Measurements from ENCODE around the gene CCL28.
A peak's percentile ranks its signal among the peaks of the same experiment; 100 is the strongest.

Gene CCL28

DNA sequence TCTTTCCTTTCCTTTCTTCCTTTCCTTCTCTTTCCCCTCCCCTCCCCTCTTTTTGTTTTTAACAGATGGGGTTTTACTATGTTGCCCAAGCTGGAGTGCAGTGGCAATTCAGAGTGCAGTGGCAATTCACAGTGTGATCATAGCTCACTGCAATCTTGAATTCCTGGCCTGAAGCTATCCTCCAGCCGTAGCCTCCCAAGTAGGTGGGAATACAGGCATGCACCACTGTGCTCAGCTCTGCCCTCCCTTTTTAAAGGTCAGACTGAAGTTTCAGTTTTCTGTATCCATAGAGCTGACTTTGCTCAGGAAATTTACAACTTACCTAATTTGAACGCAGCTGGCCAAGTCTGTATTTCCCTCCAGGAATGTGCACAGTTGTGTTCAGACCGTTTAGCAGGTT, 696 bp downstream of the CCL28 start:
- TF ChIP-seq TEAD4 (IDR thresholded peaks at IDR 0.05) (peak; percentile 29), TCF12 (IDR thresholded peaks at IDR 0.05; ENCODE audit: low read depth) (no peak)

DNA sequence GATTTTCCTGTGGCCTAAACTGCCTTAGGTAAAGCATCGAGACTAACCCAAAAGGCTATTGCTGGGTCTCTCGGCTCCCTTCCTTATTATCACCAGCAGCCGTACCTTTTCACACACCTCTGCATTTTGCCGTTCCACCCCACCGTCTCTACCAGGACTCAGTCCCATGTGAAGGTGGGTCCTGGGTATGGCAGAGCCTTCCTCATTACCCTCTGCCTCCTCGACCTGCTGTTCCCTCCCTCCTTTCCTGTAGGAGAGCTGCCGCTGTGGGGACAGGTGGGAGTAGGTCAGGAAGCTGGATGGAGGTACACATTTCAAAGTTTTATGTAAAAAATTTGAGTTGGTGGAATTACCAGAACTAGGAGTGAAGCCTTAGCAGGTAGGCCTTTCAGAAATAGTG, 1.8 kb downstream of the CCL28 start:
- TF ChIP-seq, protein P1, sequence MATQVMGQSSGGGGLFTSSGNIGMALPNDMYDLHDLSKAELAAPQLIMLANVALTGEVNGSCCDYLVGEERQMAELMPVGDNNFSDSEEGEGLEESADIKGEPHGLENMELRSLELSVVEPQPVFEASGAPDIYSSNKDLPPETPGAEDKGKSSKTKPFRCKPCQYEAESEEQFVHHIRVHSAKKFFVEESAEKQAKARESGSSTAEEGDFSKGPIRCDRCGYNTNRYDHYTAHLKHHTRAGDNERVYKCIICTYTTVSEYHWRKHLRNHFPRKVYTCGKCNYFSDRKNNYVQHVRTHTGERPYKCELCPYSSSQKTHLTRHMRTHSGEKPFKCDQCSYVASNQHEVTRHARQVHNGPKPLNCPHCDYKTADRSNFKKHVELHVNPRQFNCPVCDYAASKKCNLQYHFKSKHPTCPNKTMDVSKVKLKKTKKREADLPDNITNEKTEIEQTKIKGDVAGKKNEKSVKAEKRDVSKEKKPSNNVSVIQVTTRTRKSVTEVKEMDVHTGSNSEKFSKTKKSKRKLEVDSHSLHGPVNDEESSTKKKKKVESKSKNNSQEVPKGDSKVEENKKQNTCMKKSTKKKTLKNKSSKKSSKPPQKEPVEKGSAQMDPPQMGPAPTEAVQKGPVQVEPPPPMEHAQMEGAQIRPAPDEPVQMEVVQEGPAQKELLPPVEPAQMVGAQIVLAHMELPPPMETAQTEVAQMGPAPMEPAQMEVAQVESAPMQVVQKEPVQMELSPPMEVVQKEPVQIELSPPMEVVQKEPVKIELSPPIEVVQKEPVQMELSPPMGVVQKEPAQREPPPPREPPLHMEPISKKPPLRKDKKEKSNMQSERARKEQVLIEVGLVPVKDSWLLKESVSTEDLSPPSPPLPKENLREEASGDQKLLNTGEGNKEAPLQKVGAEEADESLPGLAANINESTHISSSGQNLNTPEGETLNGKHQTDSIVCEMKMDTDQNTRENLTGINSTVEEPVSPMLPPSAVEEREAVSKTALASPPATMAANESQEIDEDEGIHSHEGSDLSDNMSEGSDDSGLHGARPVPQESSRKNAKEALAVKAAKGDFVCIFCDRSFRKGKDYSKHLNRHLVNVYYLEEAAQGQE (IDR thresholded peaks at IDR 0.05; ENCODE audit: low read depth): no peak
- TF ChIP-seq YY1 (IDR thresholded peaks at IDR 0.05; ENCODE audit: low read depth) (no peak), RAD21 (IDR thresholded peaks at IDR 0.05; ENCODE audit: low read depth) (no peak), EP300 (IDR thresholded peaks at IDR 0.05; ENCODE audit: borderline replicate concordance) (no peak), CREB1 (IDR thresholded peaks at IDR 0.05; ENCODE audit: low read depth) (no peak), TEAD4 (IDR thresholded peaks at IDR 0.05) (no peak), TAF1 (IDR thresholded peaks at IDR 0.05; ENCODE audit: low read depth) (no peak), EGR1 (IDR thresholded peaks at IDR 0.05) (no peak), ZBTB7A (IDR thresholded peaks at IDR 0.05; ENCODE audit: low read depth) (no peak), FOXM1 (IDR thresholded peaks at IDR 0.05; ENCODE audit: borderline replicate concordance, low read depth) (no peak), TCF12 (IDR thresholded peaks at IDR 0.05; ENCODE audit: low read depth) (no peak), NFIC (IDR thresholded peaks at IDR 0.05) (no peak), CEBPB (IDR thresholded peaks at IDR 0.05) (no peak)
- TF ChIP-seq, protein P2, sequence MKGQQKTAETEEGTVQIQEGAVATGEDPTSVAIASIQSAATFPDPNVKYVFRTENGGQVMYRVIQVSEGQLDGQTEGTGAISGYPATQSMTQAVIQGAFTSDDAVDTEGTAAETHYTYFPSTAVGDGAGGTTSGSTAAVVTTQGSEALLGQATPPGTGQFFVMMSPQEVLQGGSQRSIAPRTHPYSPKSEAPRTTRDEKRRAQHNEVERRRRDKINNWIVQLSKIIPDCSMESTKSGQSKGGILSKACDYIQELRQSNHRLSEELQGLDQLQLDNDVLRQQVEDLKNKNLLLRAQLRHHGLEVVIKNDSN (IDR thresholded peaks at IDR 0.05): no peak
- TF ChIP-seq, protein P3, sequence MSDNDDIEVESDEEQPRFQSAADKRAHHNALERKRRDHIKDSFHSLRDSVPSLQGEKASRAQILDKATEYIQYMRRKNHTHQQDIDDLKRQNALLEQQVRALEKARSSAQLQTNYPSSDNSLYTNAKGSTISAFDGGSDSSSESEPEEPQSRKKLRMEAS (IDR thresholded peaks at IDR 0.05): no peak

DNA sequence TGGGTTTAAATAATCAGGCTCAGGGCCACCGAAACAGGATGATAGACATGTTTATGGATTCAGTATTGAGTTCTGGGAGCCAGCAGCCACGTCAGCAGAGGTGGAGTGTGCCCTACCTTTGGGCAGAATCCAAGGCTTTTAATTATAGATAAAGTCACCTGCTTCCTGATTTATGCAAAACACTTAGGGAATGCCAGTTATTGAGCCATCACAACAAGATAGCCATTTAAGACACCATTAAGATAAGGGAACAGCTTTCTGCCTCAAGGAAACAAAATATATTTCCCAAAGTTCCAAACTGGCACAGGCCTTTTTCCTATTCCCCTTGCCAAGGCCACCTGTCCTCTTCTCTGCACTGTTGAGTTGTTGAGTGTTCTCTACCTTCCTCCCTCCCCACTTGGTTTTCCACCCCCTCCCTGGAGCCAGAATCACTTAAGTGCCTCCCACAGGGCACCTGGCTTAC, 2.4 kb downstream of the CCL28 start:
- TF ChIP-seq, protein P2 (IDR thresholded peaks at IDR 0.05): no peak
- TF ChIP-seq, protein P3 (IDR thresholded peaks at IDR 0.05): no peak
- no peak for TF ChIP-seq YY1 (IDR thresholded peaks at IDR 0.05; ENCODE audit: low read depth)
- no peak for TF ChIP-seq RAD21 (IDR thresholded peaks at IDR 0.05; ENCODE audit: low read depth)
- TF ChIP-seq CREB1 (IDR thresholded peaks at IDR 0.05; ENCODE audit: low read depth): no peak
- TF ChIP-seq EGR1 (IDR thresholded peaks at IDR 0.05): no peak
- TF ChIP-seq, protein P1 (IDR thresholded peaks at IDR 0.05; ENCODE audit: low read depth): no peak
- no peak for TF ChIP-seq TAF1 (IDR thresholded peaks at IDR 0.05; ENCODE audit: low read depth)
- TF ChIP-seq FOXM1 (IDR thresholded peaks at IDR 0.05; ENCODE audit: borderline replicate concordance, low read depth): no peak

DNA sequence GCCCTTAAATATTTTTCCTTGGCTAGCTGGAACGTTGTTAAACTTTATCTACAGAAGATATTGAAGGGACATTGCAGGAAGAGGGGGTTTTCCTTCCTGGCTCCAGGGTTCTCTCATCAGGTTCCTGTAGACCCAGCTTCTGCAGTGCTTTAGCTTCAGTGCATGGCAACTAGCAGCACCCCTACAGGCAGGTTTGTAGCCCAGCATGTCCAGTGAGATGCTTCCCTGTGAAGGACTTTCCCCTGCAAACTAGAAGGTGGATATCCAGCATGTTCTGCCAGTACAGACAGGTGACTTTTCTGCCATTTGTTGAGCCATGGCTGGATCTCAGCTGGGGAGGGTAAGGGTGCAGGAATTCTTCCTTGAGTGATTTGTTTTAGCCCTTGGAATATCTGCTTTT, 10.4 kb downstream of the CCL28 start:
- TF ChIP-seq NFIC (IDR thresholded peaks at IDR 0.05) (no peak), ZBTB7A (IDR thresholded peaks at IDR 0.05; ENCODE audit: low read depth) (no peak), YY1 (IDR thresholded peaks at IDR 0.05; ENCODE audit: low read depth) (no peak), RAD21 (IDR thresholded peaks at IDR 0.05; ENCODE audit: low read depth) (0 out of 2 replicates have a peak, but pooled peaks have one; percentile 3)

DNA sequence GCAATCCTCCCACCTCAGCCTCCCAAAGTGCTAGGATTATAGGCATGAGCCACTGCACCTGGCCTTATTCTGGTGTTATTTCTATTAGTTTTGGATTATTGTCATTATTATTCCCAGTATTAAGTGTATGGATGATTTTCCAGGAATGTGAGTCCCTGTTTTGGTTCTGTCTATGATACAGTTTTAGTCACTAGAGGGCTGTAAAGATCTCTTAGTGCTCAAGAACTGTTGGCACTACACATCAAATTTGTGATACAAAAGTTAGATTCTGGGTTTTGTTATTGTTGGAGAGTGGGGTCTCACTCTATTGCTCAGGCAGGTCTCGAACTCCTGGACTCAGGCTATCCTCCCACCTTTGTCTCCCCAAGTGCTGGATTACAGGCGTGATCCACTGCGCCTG, 12.1 kb downstream of the CCL28 start:
- TF ChIP-seq ZBTB7A (IDR thresholded peaks at IDR 0.05; ENCODE audit: low read depth): no peak
- TF ChIP-seq EGR1 (IDR thresholded peaks at IDR 0.05): no peak
- TF ChIP-seq RAD21 (IDR thresholded peaks at IDR 0.05; ENCODE audit: low read depth): peak; percentile 71

DNA sequence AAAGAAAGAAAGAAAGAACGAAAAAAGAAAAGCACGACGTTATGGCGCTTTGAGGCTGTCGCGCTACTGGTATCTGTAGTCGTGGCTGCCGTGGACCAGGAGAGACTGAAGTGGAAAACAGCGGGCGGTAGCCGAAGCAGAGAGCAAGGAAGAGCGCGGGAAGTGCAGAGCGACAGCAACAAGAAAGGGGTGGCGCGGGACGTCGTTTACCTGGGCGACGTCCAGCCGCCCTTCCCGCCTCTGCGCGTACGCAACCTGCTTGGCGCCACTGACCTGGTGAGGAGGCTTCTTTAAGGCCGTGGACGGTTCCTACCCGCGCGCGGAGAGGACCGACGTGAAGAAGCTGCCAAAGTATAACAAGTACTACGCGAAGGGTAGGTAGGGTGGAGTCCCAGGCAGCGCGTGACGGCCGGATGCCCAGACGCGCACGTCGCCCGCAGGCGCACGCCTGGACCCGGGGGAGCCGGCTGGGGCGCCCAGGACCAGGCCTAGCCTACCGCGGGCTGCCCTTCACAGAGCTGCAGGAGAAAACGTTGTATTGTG, 15.4 kb downstream of the CCL28 start:
- TF ChIP-seq YY1 (IDR thresholded peaks at IDR 0.05; ENCODE audit: low read depth) (no peak), FOXM1 (IDR thresholded peaks at IDR 0.05; ENCODE audit: borderline replicate concordance, low read depth) (no peak), EGR1 (IDR thresholded peaks at IDR 0.05) (no peak), RAD21 (IDR thresholded peaks at IDR 0.05; ENCODE audit: low read depth) (no peak), CREB1 (IDR thresholded peaks at IDR 0.05; ENCODE audit: low read depth) (no peak), EP300 (IDR thresholded peaks at IDR 0.05; ENCODE audit: borderline replicate concordance) (no peak)
- TF ChIP-seq, protein P3 (IDR thresholded peaks at IDR 0.05): no peak
